GM21381 (cell line): ENCODE data around the gene RYK.
"Not testable (repeated sequence)": the region's sequence is repeated elsewhere in the genome, so short reads cannot be mapped to it uniquely, and the experiment has no call there.

Experiments used
- ATAC-seq: cut with Tn5 transposase; IDR thresholded peaks from one replicate; pipeline ENCODE4 v1.9.1; 2021; ENCODE audit warnings: mild to moderate bottlenecking, moderate library complexity; ENCODE audit not compliant: unreplicated experiment

The RYK gene

GRCh38 chr3:134250717-134251220 is at the start of gene RYK:
Gene RYK, minus strand, starts transcription at chr3:134250859. Its CDS starts 205 bp downstream, at chr3:134250654.
- ATAC-seq: peak; percentile 81

GRCh38 chr3:134299888-134300206 is 49.2 kb upstream of the RYK start:
- ATAC-seq: no peak

GRCh38 chr3:134299185-134299887 is 48.7 kb upstream of the RYK start:
- ATAC-seq: no peak

GRCh38 chr3:134298249-134298648 is 47.6 kb upstream of the RYK start:
- ATAC-seq: no peak

DNA sequence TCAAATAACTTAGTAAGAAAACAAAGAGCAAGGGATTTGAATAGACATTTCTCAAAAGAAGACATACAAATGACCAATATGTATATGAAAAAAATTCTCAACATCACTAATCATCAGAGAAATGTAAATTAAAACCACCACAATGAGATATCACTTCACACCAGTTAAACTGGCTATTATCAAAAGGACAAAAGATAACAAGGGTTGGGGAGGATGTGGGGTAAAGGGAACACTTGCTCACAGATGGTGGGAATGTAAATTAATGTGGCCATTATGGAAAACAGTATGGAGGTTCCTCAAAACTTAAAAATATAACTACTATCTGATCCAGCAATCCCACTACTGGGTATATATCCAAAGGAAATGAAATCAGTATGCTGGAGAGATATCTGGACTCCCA is 46.0 kb upstream of the RYK start:
- no peak for ATAC-seq

DNA sequence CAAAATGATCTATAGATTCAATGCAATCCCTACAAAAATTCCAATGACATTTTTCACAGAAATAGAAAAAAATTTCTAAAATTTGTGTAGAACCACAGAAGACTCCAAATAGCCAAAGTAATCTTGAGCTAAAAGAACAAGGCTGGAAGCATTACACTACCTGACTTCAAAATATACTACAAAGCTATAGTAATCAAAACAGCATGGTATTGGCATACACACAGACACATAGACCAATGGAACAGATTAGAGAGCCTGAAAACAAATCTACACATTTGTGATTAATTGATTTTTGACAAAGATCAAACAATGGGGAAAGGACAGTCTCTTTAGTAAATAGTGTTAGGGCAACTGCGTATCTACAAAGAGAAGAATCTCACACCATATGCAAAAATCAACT is 45.3 kb upstream of the RYK start:
- no peak for ATAC-seq

GRCh38 chr3:134294302-134295280 is 43.9 kb upstream of the RYK start:
- ATAC-seq: peak; percentile 100

GRCh38 chr3:134291319-134292254 is 40.9 kb upstream of the RYK start:
- no peak for ATAC-seq

DNA sequence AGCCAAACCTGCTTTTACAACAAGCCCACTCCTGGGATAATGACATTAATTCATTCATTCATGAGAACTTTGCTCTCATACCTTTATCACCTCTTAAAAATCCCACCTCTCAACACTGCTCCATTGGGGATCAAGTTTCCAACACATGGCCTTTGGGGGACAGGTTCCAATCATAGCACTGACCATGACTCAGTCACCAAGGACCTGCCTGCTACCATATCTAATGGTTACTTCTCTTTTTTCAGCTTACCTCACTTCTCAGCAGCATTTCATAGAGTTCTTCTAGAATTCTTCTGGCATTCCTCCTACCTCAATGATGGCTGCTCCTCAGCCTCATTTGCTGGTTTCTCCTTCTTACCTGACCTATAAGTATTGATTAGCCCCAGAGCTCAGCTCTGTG is 36.9 kb upstream of the RYK start:
- no peak for ATAC-seq

GRCh38 chr3:134284438-134284837 is 33.8 kb upstream of the RYK start:
- no peak for ATAC-seq

DNA sequence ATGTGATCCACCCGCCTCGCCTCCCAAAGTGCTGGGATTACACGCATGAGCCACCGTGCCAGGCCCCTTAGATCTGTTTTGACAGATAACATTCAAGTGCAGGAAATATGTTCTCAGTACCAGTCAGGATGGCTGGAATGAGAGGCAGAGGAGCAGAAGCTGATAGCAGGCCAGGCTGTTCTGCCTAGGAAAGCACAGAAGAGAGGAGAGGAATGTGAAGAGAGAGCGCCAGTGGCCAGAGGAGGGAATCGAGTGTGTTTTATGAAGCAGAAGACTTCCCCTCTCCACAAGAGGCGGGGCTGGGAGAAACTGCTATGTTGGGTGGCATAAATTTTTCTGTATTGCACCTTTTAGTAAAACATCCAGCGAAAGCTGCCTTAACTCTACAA is 32.0 kb upstream of the RYK start:
- no peak for ATAC-seq

GRCh38 chr3:134281912-134282658 is 31.4 kb upstream of the RYK start:
- ATAC-seq: no peak

- no peak for ATAC-seq
These were observed 28.8 kb upstream of the RYK start for GRCh38 chr3:134279466-134279865.

GRCh38 chr3:134277066-134277660 is 26.5 kb upstream of the RYK start:
- no peak for ATAC-seq

- ATAC-seq: no peak
These were observed 25.4 kb upstream of the RYK start for GRCh38 chr3:134276086-134276485.

DNA sequence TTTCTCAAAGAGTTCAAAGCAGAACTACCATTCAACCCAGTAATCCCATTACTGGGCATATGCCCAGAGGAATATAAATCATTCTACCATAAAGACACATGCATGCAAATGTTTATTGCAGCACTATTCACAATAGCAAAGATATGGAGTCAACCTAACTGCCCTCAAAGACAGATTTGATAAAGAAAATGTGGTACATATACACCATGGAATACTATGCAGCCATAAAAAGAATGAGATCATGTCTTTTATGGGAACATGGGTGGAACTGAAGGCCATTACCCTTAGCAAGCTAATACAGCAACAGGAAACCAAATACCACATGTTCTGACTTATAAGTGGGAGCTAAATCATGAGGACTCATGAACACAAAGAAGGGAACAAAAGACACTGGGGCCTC is 24.5 kb upstream of the RYK start:
- not testable (repeated sequence) for ATAC-seq

DNA sequence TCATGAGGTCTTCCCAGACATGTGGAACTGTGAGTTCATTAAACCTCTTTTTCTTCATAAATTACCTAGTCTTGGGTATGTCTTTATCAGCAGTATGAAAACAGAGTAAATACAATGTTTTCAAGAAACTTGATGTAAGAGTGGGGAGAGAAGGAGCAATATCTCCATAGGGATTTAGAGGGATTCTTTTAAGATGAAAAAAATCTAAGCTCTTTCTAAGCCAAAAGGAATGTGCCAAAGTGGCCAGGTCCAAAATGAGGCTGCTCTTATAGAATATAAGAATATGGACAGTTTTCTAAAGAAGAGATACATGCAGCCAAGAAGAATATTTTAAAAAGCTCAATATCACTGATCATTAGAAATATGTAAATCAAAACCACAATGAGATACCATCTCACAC is 23.9 kb upstream of the RYK start:
- ATAC-seq: no peak

GRCh38 chr3:134267996-134268395 is 17.3 kb upstream of the RYK start:
- no peak for ATAC-seq

GRCh38 chr3:134260987-134261386 is 10.3 kb upstream of the RYK start:
- ATAC-seq: no peak
